Measurements from ENCODE around the gene SGCA.

Gene SGCA

GRCh38 chr17:50203604-50204345 lies 38.0 kb downstream of the SGCA start:
- H3K4me3 ChIP-seq (ENCODE audit: low read depth, low read length), result no peak overlapping the region
- no peak for TF ChIP-seq CTCF (IDR thresholded peaks at IDR 0.05; ENCODE audit: insufficient read depth, low read depth, low read length, missing control alignments)
- no peak for DNase-seq (ENCODE audit: low read depth)

DNA sequence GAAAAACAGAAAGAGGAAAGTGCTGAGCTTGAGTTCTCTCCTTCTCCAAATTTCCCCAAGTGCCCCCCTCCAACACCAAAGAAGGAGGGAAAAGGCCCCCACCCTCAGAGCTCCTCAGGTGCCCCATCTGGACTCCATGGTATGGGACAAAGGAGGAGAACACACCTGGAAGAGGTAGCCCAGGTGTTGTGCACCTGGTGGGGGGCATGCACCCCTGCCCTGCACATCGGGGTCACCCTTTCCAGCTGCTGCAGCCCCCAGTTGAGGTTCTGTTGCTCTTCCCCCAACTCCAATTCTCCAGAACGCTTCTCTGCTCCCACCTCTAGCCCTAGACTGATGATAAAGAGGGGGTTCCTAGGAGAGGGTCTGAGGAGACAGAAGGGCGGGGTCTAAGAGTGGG lies 38.6 kb downstream of the SGCA start:
- TF ChIP-seq CTCF (IDR thresholded peaks at IDR 0.05; ENCODE audit: insufficient read depth, low read depth, low read length, missing control alignments), result no peak
- no peak overlapping the region for H3K4me3 ChIP-seq (ENCODE audit: low read depth, low read length)
- no peak for DNase-seq (ENCODE audit: low read depth)

GRCh38 chr17:50205111-50205962 lies 39.5 kb downstream of the SGCA start:
- H3K4me3 ChIP-seq (ENCODE audit: low read depth, low read length), result no peak overlapping the region
- no peak for DNase-seq (ENCODE audit: low read depth)
- TF ChIP-seq CTCF (IDR thresholded peaks at IDR 0.05; ENCODE audit: insufficient read depth, low read depth, low read length, missing control alignments), result no peak

- no peak for TF ChIP-seq CTCF (IDR thresholded peaks at IDR 0.05; ENCODE audit: insufficient read depth, low read depth, low read length, missing control alignments)
- no peak overlapping the region for H3K4me3 ChIP-seq (ENCODE audit: low read depth, low read length)
- DNase-seq (ENCODE audit: low read depth), result no peak
These were observed 40.2 kb downstream of the SGCA start for GRCh38 chr17:50205963-50206505.

GRCh38 chr17:50206604-50207293 lies 40.9 kb downstream of the SGCA start:
- no peak overlapping the region for H3K4me3 ChIP-seq (ENCODE audit: low read depth, low read length)
- no peak for DNase-seq (ENCODE audit: low read depth)
- TF ChIP-seq CTCF (IDR thresholded peaks at IDR 0.05; ENCODE audit: insufficient read depth, low read depth, low read length, missing control alignments), result no peak

DNA sequence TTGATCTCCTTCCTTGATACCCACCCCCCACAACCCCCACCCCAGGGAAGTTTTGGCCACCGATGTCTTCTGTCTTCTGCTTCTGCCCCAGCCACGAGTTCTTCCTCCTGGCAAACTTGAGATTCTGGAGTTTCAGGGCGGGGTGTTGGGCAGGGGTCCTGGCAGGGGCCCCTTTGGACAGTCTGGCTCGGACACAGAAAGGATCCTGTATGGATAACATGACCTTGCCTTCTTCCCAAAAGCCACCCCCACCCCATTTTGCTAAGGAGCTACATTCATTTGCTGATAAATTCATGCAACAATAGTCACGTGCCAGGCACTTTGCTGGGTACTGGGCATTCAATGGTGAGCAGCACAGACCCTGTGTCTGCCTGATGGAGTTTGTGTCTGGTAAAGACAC lies 41.5 kb downstream of the SGCA start:
- H3K4me3 ChIP-seq (ENCODE audit: low read depth, low read length), result no peak overlapping the region
- DNase-seq (ENCODE audit: low read depth), result no peak
- no peak for TF ChIP-seq CTCF (IDR thresholded peaks at IDR 0.05; ENCODE audit: insufficient read depth, low read depth, low read length, missing control alignments)

Data from GM12865 (cell line).